ENCODE data around the gene CAPZA3.
"Not testable (repeated sequence)": the region's sequence is repeated elsewhere in the genome, so short reads cannot be mapped to it uniquely, and the experiment has no call there.

The CAPZA3 gene

DNA sequence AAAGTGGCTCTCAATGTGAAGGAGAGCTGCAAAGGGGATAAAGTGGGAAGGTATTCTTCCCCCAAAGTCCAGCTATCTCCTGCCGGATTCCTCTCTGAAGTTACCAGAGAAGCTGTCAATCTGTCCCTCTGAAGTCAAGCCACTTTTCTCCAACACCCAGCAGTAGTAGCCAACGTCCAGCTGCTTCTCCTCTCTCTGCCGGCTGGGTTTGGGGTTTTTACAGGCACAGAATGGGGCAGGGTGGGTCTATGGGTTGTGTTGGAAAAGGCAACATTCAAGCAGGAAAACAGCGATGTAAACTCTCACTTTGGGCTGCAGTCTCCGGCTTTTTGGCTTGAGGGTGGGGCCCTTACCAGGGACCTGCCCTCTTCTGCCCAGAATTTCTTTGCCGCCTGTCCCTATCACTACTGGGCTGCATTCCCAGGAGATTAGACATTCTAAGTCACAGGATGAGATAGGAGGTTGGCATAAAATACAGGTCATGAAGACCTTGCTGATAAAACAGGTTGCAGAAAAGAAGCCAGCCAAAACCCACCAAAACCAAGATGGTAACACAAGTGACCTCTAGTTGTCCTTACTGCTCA, 16.3 kb downstream of the CAPZA3 start:
- no peak for DNase-seq

DNA sequence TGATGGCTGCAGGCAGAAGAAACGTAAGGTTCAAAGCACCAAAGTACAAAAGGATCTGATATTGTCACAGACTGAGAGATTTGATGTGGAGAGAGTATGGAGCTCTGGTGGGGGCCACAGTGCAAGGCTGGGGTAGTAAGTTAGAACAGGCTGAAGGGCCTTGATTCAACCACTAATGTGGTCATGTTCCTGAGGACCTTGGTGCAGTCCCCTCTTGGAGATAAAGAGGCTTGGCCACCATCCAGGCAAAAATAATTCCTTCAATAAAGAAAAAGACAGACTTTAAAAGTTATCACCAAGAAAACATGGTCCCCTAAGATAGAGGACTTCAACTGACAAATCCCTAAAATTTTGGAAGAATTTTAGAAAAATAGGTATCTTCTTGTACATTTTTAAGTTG, 17.4 kb downstream of the CAPZA3 start:
- DNase-seq, result no peak

DNA sequence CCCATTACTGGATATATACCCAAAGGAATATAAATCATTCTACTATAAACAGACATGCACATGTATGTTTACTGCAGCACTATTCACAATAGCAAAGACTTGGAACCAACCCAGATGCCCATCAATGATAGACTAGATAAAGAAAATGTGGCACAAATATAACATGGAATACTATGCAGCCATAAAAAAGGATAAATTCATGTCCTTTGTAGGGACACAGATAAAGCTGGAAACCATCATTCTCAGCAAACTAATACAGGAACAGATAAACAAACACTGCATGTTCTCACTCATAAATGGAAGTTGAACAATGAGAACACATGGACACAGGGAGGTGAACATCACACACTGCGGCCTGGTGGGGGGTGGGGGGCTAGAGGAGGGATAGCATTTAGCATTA, 28.6 kb downstream of the CAPZA3 start:
- DNase-seq, result not testable (repeated sequence)

DNA sequence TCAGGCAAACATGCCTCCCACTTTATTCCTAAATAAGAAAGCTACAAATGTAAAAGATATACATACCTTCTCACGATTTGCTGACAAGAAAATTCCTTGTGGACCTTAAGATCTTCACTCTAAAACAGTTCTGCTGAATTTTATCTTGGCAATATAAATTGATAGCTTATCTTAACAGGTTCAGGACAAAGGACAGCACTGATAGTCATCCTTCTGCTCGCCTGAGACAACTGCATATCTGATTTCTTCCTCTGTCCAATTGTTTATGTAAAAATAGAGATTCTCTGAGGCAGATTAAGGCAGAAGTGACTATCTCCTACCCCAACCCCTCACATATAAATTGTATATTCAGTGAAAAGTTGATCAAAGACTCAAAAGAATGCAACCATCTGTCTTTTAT, 44.9 kb downstream of the CAPZA3 start:
- DNase-seq, result no peak

DNA sequence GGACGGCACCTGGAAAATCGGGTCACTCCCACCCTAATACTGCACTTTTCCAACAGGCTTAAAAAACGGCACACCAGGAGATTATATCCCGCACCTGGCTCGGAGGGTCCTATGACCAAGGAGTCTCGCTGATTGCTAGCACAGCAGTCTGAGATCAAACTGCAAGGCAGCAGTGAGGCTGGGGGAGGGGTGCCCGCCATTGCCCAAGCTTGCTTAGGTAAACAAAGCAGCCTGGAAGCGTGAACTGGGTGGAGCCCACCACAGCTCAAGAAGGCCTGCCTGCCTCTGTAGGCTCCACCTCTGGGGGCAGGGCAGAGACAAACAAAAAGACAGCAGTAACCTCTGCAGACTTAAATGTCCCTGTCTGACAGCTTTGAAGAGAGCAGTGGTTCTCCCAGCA, 47.5 kb downstream of the CAPZA3 start:
- DNase-seq, result not testable (repeated sequence)
